GM18502 (cell line): Measurements from ENCODE around the gene DCUN1D4.

Source experiments
- ATAC-seq: cut with Tn5 transposase; IDR thresholded peaks from one replicate; pipeline ENCODE4 v1.9.1; 2021; ENCODE audit warnings: mild to moderate bottlenecking; ENCODE audit not compliant: unreplicated experiment, poor library complexity

The DCUN1D4 gene

DNA sequence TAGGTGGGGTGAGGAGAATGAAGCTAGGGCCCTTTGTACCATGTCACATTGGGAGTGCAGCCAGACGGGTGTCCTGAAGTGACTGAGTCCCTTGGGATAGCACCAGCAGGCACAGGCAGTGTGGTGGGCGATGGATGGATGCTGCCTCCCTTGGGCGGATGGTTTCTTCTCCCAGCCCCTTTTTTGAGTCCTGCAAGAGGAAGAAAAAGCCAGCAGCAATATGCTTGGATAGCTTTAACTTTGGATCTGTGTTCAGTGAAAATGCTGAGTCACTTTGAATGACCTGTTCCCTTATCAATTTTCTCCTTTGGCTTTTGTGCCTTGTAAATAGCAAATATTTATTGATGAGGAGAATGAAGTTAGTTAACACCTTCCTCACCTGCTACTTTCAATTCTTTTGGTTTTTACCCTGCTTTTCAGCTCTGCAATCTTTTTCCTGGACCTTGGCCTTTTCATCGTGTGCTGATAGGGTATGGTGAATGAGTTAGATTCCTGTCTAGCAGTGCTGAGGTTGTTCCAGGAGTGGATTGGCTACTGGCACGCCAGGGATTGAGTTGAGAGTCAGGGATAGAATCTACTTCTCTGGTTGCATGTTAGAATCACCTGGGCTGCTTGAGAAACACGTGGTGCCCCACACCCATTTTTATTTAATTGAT is 10.2 kb downstream of the DCUN1D4 start:
- ATAC-seq, result no peak

DNA sequence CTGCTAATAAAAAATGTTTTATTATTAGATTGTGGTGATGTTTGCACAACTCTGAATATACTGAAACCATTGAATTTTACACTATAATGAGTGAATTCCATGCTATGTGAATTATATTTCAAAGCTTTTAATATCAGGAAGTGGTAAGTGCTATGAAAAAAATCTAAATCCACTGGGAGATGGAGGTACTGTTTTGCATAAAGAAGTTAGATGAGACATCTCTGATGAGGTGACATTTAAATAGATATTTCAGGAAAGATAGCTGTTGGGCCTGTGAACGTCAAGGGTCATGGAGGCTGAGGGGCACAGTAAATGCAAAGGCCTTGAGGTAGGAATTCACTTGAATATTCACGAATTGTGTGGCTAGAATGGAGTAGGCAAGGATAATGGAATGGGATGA is 12.3 kb downstream of the DCUN1D4 start:
- no peak for ATAC-seq

DNA sequence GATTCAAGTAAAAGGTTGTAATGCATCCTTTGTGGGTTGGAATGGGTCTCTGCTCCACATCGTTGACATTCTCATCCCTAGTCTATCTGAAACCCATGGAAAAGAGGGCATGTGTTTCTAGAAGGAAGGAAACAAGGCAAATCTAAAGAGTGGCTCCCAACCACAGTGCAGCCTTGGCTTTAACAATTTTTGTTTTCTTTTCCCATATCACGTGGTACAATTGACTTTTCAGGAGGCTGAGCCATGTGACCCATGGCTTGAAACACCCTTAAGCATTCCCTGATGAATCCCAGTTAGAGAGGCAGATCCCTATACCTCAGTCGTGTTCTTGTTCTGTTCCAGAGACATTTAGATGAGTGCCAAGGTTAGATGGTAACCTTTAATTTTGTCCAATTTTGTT is 12.8 kb downstream of the DCUN1D4 start:
- ATAC-seq, result no peak

DNA sequence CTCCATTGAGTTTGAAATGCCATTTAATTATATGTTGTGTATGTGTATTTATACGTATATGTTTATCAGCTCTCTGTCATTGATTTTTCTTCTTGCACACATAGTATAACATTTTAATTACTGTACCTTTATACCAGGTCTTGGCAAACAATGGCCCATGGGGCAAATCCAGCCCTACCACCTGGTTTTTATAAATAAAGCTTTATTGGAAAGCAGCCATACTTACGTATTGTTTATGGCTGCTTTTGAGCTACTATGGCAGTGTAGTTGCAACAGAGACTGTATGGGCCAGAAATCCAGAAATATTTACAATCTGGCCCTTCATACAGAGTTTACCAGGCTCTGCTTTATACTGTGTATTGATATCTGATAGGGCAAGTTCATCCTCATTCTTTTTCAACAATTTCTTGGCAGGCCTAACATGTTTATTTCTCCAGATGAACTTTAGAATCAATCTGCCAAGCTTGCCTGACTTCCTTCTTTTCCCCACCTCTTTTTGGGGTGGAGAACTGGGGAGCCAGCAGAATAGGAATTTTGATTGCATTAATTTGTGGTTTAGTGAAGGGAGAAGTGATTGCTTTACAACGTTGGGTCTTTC is 15.8 kb downstream of the DCUN1D4 start:
- no peak for ATAC-seq

DNA sequence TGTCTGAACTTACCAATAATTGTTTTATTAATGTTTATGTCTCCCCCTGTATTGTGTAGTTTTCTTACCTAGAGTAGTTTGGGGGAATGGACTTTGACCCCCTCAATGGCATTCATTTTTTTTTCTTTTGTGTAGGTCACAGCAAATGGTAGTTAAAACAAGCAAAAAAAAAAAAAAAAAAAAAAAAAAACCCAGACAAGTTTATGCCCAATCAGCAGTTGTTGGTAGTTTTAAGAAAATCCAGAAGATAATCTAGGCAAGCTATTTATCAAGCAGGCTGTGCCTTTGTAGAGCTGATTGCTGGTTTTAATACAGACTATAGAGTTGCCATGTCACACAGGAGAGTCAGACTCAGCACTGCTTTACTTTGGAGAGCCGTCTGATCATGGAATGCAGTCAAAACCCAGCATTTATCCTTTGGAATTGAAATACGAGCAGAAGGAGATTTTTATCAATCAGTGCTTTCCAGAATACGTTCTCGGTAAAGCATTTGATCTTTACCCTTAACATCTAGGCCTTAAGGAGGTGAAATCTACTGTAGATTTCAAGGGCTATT is 16.6 kb downstream of the DCUN1D4 start:
- ATAC-seq, result no peak

DNA sequence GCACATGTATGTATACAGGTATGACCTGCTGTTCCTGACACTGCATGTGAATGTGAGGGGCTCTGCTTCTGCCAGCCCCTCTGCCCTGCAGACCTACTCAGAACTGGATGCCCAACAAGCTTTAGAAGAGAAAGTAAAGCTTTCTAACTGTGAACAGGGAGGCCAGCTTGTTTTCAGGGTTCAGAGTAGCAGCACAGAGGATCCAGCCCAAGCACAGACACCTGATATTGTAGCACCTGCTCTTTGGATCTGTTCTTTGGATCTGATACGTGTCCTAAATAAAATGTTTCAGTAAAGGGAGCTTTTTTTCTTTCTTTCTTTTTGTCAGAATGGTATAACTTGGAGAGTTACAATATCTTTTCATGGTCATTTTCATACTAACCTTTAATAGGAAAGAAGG is 19.2 kb downstream of the DCUN1D4 start:
- no peak for ATAC-seq

DNA sequence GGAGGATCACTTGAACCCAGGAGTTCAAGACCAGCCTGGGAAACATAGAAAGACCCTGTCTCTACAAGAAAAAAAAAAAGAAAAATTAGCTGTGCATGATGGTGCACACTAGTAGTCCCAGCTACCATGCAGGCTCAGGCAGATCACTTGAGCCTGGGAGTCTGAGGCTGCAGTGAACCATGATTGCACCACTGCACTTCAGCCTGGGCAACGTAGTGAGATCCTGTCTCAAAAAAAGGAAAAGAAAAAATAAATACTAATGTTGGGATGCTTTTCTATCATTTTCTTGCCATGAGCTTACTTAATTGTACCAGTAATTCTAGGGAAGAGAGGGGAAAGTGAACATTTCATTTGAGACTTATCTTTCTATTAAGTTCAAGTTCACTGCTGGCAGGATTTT is 19.8 kb downstream of the DCUN1D4 start:
- ATAC-seq, result no peak

DNA sequence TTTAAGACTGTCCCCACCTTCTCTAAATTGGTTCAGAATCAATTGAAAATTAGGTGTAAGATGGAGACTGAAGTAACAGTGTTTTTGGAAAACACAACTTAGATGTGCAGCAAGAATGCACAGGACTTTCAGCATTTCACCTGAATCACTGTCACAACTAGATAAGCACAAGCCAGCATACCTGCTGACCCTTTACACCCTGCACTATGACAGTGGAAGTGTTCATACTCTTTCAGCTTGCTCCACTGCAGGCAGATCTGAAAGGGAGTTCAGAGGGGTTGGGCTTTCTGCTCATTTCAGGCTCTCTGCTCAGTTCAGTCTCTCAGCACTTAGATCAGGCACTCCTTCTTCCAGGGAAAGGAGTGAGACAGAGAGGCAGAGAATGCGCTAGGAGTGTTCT is 22.8 kb downstream of the DCUN1D4 start:
- ATAC-seq, result no peak

DNA sequence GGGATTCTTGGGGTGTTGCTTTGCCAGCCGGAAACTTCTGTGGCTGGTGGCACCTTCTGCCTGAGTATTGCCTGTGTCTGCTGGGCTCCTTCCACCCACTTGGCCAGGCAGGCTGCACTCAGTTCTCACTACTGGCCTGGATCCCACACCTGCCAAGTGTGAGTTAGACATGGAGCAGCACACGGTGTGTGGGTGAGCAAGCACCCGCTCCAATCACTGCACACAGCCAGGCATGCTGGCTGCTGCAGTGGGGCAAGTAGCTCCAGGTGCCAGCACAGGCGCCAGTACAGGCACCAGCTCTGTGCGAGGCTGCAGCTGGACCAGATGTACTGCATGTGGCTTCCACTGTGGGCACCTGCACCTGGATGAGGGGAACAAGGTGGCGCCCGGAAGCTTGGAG is 23.9 kb downstream of the DCUN1D4 start:
- no peak for ATAC-seq

DNA sequence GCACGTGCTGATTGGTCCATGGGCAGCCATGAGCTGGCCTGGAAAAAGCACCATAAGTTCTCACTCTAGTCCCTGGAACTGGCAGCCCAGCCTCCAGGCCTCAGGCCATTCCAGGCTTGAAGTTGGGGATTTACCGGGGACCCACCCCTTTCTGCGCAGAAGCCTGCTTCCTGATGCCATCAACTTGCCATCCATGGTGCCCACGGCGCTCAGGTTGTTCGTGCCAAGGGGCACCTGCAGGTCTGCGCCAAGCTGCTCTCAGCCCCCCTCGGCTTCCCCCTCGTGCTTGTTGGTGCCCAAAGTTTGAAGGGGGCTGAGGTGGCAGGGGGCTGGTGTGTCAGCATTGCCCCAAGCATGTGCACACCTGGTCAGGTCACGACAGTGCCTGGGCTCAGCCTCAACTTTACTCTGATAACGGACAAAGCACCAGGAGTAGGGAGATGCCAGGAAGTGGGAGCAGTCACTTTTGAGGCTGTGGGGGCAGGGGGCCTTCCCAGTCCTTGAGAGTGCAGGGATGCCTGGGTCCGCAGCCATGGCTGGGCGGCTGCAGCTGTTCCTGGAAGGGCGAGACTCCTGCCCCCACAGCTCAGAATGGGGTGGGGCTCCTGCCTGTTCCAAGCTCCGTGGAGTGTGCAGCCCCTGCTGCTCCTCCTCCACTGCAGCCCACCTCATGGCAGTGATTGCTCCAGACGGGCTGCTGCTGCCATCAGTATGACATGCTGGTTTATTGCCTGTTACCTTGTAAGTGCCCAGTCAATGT is 24.9 kb downstream of the DCUN1D4 start:
- ATAC-seq, result no peak

DNA sequence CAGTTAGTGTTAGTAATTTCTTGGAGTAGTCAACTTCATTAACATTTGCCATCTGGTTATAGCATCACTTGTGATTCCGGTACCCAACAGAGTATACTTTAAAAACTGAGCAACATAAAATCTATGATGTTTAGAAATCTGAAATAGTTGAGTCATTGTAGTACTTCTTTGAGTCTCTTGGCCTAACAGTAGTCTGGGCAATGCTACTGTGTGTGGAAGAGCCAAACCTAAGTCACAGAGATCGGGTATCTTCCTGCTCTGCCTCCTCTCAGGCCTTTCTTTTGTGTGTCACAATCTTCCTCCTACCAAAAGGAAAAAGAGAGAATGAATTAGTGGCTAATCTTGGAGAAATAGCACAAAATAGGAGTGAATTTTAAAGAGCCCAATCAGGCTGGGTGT is 25.5 kb downstream of the DCUN1D4 start:
- ATAC-seq, result no peak

DNA sequence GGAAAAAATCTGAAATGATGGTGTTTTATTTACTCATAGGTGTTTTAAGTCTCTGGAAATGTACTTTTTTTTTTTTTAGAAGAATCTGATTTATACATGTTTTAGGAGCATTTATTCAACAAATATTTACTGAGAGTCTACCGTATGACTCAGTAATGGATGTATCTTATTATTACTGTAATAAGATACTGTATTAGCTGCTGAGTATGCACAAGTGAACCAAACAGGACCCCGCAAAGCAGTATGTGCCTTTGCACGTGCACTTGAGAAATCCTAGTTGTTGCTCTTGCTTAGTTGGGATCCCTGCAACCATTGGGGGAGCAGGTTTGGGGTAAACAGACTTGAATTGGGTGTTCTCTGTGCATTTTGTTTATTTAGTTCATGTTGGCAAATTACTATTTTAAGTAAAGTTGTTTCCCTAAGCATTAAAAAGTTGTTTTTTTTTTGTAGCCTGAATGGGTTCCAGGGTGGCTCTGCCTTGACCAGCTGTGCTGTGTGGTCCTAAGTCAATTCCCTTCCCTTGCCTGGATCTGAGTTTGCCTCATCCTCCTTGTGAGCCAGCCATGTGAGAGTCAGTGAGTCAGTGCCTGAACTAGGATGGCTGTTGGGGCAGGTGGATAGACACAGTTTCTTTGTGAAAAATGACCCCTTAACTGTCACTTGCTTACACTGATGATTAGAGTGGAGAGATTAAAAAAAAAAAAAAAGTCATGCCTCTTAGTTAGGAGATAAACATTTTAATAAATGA is 27.7 kb downstream of the DCUN1D4 start:
- no peak for ATAC-seq

DNA sequence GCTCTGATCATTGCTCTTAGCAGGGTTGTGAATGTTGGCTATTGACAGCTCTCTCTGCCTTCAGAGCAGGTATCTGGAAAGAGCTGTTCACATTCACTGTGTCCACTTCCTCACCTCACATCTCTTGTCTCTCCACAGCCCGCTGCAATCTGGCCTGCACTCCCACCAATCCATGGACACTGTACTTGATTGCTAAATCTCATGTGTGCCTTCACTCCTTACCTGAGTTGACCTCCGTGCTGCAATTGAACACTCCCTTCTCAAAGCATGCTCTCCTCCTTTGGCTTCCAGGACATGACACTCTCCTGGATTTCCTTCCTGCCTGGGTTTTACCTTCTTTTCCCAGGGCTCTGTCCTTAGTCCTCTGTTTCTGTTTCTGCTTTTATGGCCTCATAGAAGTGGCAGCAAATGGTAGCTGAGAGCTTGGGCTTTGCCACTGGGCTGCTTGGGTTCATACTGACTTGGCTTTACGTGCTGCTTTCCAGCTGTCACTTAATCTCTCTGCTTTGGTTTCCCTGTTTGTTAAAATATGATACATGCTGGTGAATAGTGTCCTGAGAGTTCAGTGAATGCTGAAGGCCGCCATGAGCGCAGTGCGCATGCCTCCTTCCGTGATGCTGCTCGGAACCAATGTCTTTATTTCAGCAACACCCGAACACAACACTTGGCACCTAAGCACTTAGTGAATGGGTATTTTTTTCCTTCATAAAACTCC is 29.5 kb downstream of the DCUN1D4 start:
- ATAC-seq, result no peak

DNA sequence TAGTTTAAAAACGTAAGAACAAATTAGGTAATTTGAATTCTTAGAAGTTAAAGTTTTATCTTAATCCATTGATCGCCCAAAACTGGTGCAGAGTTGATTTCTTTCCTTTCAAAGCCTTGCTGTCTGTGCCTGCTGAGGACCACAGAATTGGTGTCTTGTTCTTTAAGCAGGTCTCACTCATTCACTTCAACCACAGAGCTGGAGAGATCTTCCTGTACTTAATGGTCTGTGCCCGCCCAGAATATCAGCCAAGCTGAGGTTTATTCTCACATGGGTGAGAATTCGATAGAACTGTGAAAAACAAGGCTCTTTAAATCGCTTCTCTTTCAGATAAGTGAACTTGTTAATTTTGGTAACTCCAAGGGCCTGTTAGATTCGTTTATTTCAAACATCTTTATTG is 31.6 kb downstream of the DCUN1D4 start:
- no peak for ATAC-seq

DNA sequence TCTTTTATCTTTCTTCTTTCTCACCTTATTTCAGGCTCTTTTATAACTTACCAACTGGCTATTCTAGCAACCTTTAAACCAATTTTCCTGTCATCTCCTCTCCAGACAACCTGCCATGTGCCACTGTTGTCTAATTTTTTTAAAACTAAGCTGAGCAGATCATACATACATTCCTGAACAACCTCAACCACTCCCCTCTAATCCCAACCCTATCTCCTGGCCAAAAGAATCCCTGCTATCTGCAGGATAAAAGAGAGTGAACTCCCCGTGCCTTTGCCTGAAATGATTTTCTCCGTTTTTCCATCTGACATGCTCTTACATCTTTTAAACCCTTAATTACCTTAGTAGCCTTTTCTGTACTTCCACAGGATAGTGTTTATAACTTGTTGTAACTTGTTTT is 35.5 kb downstream of the DCUN1D4 start:
- no peak for ATAC-seq

DNA sequence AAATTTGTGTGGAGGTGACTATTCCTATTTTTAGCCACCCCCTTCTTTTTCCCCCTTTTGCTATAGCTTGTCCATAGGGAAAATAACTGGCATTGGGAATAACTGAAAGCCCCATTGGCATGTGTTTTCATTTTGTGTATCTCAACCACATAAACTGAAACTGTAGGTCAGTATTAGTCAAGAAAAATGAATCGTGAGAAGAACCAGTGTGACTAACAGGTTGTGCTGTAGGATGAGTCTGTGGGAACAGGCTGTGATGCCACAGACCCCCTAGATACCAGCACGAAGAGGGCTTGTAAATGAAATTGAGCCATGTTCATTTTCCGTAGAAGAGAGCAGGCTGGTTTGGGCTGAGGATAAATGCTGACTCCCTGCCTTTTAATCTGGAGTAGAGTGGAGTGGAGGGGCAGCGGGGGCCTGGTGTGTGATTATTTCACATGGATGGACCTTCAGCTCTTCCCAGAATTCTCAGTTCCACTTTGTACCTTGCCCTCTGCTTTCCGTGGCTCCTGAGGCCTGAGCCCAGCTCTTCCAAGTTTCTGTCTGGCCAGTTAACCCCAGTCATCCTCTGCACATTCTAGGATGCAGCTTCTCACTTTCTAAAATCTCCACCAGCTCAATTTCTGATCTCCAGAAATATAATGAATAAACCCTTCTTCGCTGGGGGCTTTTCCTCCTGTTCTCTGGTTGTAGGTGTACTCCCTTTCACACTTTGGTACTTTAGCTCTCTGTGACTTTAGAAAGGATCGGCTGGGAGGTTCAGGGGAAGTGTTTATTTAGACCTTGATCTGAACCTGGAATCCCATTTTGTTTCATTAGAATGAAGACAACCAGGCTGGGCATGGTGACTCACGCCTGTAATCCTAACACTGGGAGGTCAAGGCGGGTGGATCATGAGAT is 37.3 kb downstream of the DCUN1D4 start:
- ATAC-seq, result no peak

DNA sequence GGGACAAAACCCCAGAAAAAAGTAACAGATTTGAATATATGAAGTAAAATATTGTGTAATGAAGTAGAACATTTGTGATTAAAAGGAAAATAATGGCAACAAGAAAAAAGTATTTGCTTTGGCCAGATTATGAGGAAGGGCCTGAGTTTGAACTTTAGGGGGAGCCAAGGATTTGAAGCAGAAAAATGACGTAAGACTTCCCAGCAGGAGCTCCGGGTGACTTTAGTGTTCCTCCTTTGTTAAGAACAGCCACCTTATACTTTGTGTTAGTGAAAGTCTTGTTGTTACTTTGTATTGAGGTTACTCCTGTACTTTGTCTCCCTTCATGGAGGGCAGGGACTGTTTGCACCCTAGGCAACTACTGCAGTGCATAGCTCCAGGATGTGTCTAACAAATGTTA is 41.1 kb downstream of the DCUN1D4 start:
- ATAC-seq, result no peak

DNA sequence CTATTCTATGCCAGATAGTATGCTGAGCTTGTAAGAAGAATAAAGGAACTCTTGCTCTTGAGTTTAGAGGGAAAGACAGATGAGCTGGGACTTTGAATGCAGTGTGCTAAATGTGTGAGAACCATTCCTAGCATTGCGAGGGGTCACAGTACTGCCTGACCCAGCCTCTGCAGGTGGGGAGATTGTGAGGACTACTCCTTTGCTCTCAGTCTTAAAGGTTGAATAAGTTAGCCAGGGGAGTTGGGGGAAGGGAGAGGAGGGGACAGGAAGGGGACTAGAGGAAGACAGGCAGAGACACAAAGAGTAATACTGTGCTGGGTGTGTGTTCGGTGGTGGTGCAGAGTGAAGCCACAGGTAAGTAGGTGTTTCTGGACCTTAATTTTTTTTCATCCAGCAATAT is 41.7 kb downstream of the DCUN1D4 start:
- ATAC-seq, result no peak

DNA sequence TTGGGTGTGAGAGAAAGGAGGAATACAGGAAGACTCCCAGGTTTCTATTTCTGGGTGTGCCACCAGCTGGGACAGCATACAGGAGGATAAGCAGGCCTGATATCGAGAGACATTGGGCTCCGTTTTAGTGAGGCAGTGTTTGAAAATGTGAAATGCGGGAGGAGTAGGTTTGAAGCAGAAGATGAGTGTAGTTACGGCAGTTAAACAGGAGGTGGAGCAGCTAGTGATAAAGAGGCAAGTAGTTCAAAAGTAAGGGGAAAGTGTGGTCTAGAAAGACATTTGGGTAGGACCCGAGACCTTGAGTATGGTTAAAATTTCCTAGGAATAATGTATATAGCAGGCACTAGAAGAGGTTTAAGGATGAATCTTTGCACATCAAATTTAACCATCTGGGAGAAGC is 42.4 kb downstream of the DCUN1D4 start:
- peak; percentile 80 for ATAC-seq
